BE2C (cell line): Measurements from ENCODE around the gene RAB1B.

ENCODE experiments used
- DNase-seq: peaks from one replicate; pipeline ENCODE4 v3.0.0-alpha.2; 2020
- H3K27me3 ChIP-seq: fragments of 250-450 bp; sonication (Bioruptor Pico); 2 replicates; pipeline ENCODE4 v1.5.1; 2020; ENCODE audit warnings: mild to moderate bottlenecking
- H3K36me3 ChIP-seq: fragments of 250-450 bp; sonication (Bioruptor Pico); 2 replicates; pipeline ENCODE4 v1.5.1; 2020; ENCODE audit warnings: mild to moderate bottlenecking
- H3K4me1 ChIP-seq: fragments of 250-450 bp; sonication (Bioruptor Pico); 2 replicates; pipeline ENCODE4 v1.5.1; 2020
- H3K4me3 ChIP-seq: 2 replicates; pipeline ENCODE4 v1.5.1; 2011; ENCODE audit warnings: low read depth, low read length
- H3K9me3 ChIP-seq: fragments of 250-450 bp; sonication (Bioruptor Pico); 2 replicates; pipeline ENCODE4 v1.5.1; 2020
- TF ChIP-seq, protein P1 (sequence below): IDR thresholded peaks from 2 replicates; pipeline ENCODE4 v1.5.1; 2012; ENCODE audit warnings: mild to moderate bottlenecking, low read depth, low read length

Gene RAB1B

DNA sequence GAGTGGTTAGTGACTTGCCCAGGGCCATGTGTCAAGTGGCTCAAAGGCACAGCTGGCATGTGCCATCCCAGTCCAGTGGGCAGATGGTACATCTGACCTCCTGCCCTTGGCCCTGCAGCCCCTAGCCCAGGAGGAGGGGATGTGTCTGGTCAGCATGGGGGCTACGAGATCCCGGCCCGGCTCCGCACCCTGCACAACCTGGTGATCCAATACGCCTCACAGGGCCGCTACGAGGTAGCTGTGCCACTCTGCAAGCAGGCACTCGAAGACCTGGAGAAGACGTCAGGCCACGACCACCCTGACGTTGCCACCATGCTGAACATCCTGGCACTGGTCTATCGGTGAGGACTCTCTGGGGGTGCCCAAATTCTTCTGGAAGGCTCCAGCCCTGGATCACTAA, 5.7 kb upstream of the RAB1B start:
- no peak for DNase-seq
- Histone ChIP-seq H3K4me3 (no peak overlapping the region), H3K36me3 (peaks cover 5% of the 10 kb centered on the region; the same call in 1 of the 2 replicates), H3K9me3 (no peaks in the 10 kb centered on the region), H3K27me3 (no peaks in the 10 kb centered on the region), H3K4me1 (no peaks in the 10 kb centered on the region; the same call in 1 of the 2 replicates)
- TF ChIP-seq, protein P1, sequence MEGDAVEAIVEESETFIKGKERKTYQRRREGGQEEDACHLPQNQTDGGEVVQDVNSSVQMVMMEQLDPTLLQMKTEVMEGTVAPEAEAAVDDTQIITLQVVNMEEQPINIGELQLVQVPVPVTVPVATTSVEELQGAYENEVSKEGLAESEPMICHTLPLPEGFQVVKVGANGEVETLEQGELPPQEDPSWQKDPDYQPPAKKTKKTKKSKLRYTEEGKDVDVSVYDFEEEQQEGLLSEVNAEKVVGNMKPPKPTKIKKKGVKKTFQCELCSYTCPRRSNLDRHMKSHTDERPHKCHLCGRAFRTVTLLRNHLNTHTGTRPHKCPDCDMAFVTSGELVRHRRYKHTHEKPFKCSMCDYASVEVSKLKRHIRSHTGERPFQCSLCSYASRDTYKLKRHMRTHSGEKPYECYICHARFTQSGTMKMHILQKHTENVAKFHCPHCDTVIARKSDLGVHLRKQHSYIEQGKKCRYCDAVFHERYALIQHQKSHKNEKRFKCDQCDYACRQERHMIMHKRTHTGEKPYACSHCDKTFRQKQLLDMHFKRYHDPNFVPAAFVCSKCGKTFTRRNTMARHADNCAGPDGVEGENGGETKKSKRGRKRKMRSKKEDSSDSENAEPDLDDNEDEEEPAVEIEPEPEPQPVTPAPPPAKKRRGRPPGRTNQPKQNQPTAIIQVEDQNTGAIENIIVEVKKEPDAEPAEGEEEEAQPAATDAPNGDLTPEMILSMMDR: no peak

DNA sequence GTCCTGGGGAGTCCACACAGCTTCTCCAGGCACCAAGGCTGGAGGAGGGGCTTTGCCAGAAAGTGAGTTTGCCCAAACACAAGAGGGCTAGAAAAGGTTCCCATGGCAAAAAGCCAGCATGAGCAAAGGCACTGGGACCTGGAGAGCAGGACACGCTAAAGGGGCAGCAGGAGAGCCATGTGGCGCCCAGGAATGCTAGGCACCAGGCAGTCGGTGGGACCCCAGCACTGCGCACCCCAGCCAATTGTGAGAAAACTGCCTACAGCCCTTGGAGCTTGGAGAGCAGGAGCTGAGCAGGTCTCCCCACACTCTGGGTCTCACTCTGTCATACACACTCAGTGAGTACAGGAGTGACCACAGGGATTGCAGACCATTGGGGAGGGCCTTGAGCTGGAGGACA, 5.2 kb upstream of the RAB1B start:
- TF ChIP-seq, protein P1: no peak
- Histone ChIP-seq H3K27me3 (no peaks in the 10 kb centered on the region), H3K36me3 (peaks cover 5% of the 10 kb centered on the region; the same call in 1 of the 2 replicates), H3K9me3 (no peaks in the 10 kb centered on the region), H3K4me3 (no peak overlapping the region), H3K4me1 (no peaks in the 10 kb centered on the region; the same call in 1 of the 2 replicates)
- no peak for DNase-seq

DNA sequence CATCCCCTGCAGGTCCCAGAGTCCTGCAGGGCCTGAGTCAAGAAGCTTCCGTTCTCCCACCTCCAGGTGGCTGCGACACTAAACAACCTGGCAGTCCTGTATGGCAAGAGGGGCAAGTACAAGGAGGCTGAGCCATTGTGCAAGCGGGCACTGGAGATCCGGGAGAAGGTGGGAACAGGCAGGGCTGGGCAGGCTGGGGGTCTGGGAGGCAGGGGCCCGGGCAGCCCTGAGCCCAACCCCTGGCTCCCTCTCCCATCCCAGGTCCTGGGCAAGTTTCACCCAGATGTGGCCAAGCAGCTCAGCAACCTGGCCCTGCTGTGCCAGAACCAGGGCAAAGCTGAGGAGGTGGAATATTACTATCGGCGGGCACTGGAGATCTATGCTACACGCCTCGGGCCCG, 4.7 kb upstream of the RAB1B start:
- TF ChIP-seq, protein P1: no peak
- no peaks in the 10 kb centered on the region; the same call in 1 of the 2 replicates for H3K4me1 ChIP-seq
- no peak for DNase-seq
- peaks cover 5% of the 10 kb centered on the region; the same call in 1 of the 2 replicates for H3K36me3 ChIP-seq
- no peaks in the 10 kb centered on the region for H3K27me3 ChIP-seq
- H3K9me3 ChIP-seq: no peaks in the 10 kb centered on the region
- H3K4me3 ChIP-seq: no peak overlapping the region

DNA sequence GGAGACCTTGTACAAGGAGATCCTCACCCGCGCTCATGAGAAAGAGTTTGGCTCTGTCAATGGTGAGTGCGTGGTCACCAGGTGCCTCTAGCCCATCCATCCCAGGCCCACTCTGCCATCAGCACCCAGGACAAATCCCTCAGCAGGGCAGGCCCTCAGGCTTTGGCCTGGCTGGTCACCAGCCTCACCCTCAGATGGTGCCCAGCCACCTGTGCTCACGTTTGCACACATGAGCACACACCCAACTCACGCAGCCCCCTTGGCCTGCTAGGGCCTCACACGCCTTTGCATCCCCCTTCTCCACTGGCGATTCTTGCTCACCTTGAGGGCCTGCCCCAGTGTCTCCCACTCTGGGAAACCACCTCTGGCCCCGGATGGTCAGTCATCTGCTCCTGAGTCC, 4.1 kb upstream of the RAB1B start:
- no peak for DNase-seq
- TF ChIP-seq, protein P1: no peak
- peaks cover 5% of the 10 kb centered on the region; the same call in 1 of the 2 replicates for H3K36me3 ChIP-seq

DNA sequence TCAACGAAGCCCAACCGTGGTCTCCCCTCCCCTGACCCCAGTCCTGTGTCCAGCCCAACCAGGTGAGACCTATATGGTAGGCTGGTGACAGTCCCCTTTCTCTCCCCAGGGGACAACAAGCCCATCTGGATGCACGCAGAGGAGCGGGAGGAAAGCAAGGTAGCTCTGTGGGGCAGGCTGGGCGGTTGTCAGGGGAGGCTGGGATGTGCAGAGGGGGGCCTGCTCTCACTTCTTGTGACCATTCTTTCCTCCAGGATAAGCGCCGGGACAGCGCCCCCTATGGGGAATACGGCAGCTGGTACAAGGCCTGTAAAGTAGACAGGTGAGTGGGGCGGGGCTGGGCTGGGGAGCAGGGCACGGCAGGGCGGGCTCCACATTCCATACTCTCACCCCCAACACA, 3.5 kb upstream of the RAB1B start:
- TF ChIP-seq, protein P1: peak; percentile 40
- 0 out of 2 replicates have a peak, but pooled peaks cover 5% of the 10 kb centered on the region for H3K36me3 ChIP-seq
- no peaks in the 10 kb centered on the region; the same call in 1 of the 2 replicates for H3K4me1 ChIP-seq
- H3K4me3 ChIP-seq: no peak overlapping the region
- no peaks in the 10 kb centered on the region for H3K27me3 ChIP-seq
- peak; percentile 54 for DNase-seq
- no peaks in the 10 kb centered on the region for H3K9me3 ChIP-seq

More for the DNA sequence above, 4.1 kb upstream of the RAB1B start:
- no peak overlapping the region for H3K4me3 ChIP-seq
- no peaks in the 10 kb centered on the region for H3K9me3 ChIP-seq
- H3K4me1 ChIP-seq: no peaks in the 10 kb centered on the region; the same call in 1 of the 2 replicates
- no peaks in the 10 kb centered on the region for H3K27me3 ChIP-seq

DNA sequence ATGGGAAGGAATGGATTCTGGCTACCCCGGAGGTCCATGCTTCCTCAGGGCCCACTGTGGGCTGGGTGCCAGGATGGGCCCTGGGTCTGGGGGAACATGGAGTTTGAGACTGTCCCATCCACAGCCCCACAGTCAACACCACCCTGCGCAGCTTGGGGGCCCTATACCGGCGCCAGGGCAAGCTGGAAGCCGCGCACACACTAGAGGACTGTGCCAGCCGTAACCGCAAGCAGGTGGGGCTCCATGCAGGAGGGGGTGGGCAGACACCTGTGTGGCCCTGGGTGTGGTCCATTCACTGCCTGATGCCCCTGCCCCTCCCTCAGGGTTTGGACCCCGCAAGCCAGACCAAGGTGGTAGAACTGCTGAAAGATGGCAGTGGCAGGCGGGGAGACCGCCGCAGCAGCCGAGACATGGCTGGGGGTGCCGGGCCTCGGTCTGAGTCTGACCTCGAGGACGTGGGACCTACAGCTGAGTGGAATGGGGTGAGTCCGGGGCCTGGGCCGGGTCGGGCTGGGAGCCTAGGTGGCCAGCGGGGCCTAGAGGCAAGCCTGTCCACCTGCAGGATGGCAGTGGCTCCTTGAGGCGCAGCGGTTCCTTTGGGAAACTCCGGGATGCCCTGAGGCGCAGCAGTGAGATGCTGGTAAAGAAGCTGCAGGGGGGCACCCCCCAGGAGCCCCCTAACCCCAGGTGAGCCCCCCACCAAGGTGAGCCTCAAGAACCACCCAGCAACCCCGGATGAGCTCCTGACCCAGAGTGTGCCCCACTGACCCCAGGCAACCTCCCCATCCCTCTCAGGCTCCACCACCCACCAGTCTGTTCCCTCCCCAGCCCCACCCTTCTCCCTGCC, 2.7 kb upstream of the RAB1B start:
- no peaks in the 10 kb centered on the region for H3K9me3 ChIP-seq
- DNase-seq: no peak
- H3K4me1 ChIP-seq: no peaks in the 10 kb centered on the region; the same call in 1 of the 2 replicates
- no peaks in the 10 kb centered on the region for H3K27me3 ChIP-seq
- peaks cover 11% of the 10 kb centered on the region; the same call in 1 of the 2 replicates for H3K36me3 ChIP-seq
- no peak overlapping the region for H3K4me3 ChIP-seq
- TF ChIP-seq, protein P1: no peak
